CD4-positive, CD25-positive, alpha-beta regulatory T cell (primary cell): ENCODE measurements around the gene ZRANB1. TPM values are rescaled to one million over a fixed set of nuclear protein-coding genes. Genes with fewer than 3 reads are reported as not detected.

Experiments
- ATAC-seq, 2 donors: fragments of 150-1000 bp; cut with Tn5 transposase; one replicate each; pipeline ENCODE4 v1.10.0; 2021; ENCODE audit warnings: low read depth in 2 of 2, moderate number of reproducible peaks in 2 of 2, moderate library complexity in 1 of 2
- DNase-seq, 3 donors: peaks; one replicate each; pipeline versions ENCODE4 v3.0.0 to v3.0.0-alpha.2; 2012 to 2022; ENCODE audit warnings: mixed read lengths in 1 of 3
- H3K27ac ChIP-seq: one replicate; pipeline ENCODE4 v1.7.0; 2013; ENCODE audit warnings: mild to moderate bottlenecking, low read length; ENCODE audit not compliant: insufficient read depth, poor library complexity, severe bottlenecking
- H3K27me3 ChIP-seq: one replicate; pipeline ENCODE4 v1.7.0; 2013; ENCODE audit warnings: low read length; ENCODE audit not compliant: control insufficient read depth, insufficient read depth
- H3K36me3 ChIP-seq: one replicate; pipeline ENCODE4 v1.7.0; 2013; ENCODE audit warnings: mild to moderate bottlenecking, low read length, moderate library complexity; ENCODE audit not compliant: control insufficient read depth, insufficient read depth
- H3K4me1 ChIP-seq: 2 replicates; pipeline ENCODE4 v1.7.0; 2013; ENCODE audit warnings: mild to moderate bottlenecking, low read length; ENCODE audit not compliant: insufficient read depth, control insufficient read depth, poor library complexity, severe bottlenecking
- H3K4me3 ChIP-seq: one replicate; pipeline ENCODE4 v1.7.0; 2013; ENCODE audit warnings: low read depth, mild to moderate bottlenecking, low read length, moderate library complexity
- H3K9me3 ChIP-seq, 2 experiments: 1 replicate in 1 of 2; 2 replicates in 1 of 2; pipeline ENCODE4 v1.7.0; 2013; ENCODE audit warnings: low read length in 2 of 2, mild to moderate bottlenecking in 1 of 2, moderate library complexity in 1 of 2; ENCODE audit not compliant: control insufficient read depth in 2 of 2
- H3K27ac Mint-ChIP-seq, 3 donors: one replicate each; pipeline ENCODE4 v1.8.0; 2020 to 2022; ENCODE audit warnings: mild to moderate bottlenecking in 3 of 3, mixed read lengths in 3 of 3, moderate library complexity in 2 of 3
- H3K27me3 Mint-ChIP-seq: one replicate; pipeline ENCODE4 v1.8.0; 2022; ENCODE audit warnings: mild to moderate bottlenecking, mixed read lengths
- H3K36me3 Mint-ChIP-seq: one replicate; pipeline ENCODE4 v1.8.0; 2020; ENCODE audit warnings: mixed read lengths
- H3K4me1 Mint-ChIP-seq, 4 donors: one replicate each; pipeline ENCODE4 v1.8.0; 2020 to 2022; ENCODE audit warnings: mixed read lengths in 4 of 4, mild to moderate bottlenecking in 1 of 4
- H3K4me3 Mint-ChIP-seq, 4 donors: one replicate each; pipeline ENCODE4 v1.8.0; 2020 to 2022; ENCODE audit warnings: mild to moderate bottlenecking in 4 of 4, mixed read lengths in 4 of 4, moderate library complexity in 3 of 4
- H3K9me3 Mint-ChIP-seq, 7 donors: one replicate each; pipeline ENCODE4 v1.8.0; 2020 to 2022; ENCODE audit warnings: mixed read lengths in 7 of 7, mild to moderate bottlenecking in 3 of 7, moderate library complexity in 2 of 7
- polyA plus RNA-seq, 4 donors: library from polyadenylated mRNA; unstranded; fragments of 300-500 nt; fragmentation: Illumina TruSeq; gene quantifications; one replicate each; pipeline ENCODE4 v1.2.3, GENCODE V29; 2021
- total RNA-seq: library from RNA; stranded (reverse); gene quantifications from one replicate; pipeline ENCODE4 v1.2.3, GENCODE V29; 2022

The ZRANB1 gene
- total and polyA plus RNA-seq, 5 donors from 2014 or later, result 6.6 to 27.8 (median 6.9) TPM

DNA sequence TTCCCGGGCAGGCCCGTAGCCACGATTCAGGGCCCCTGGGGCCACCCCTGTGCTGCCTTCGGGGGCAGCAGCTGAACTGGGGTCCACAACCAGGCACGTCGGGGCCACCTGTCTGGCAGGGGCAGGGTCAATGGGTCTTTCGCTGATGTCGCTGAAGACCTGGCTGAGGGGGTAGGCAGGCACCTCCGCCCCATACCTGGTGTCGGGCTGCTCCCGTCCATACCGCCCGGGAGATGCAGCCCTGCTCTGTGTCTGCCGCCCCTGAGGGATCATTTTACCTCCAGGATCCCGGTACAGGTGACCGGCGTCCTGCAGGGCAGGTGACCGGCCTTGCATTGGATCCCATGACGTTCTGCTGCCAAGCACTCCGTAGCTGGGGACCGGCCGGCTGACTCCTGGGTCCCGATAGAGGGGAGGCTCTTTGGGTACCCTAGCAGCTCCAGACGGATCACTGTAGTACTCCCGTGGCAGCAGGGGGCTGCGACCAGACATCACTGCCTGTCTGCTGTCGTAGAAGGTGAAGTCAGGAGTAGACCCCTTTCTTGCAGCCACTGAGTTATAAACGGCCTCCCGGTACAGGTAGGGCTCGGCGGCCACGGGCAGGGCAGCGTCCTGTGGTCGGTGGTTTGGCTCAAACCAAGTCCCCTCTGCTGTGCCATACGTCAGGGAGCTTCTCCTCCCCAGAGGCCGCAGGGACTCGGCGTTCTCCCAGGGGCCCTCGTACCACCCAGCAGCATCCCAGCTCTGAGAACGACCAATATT, 85.2 kb downstream of the ZRANB1 start:
- no peak overlapping the region for H3K4me3 Mint-ChIP-seq
- H3K4me3 ChIP-seq, result no peak overlapping the region
- ATAC-seq (no peak), DNase-seq (no peak)
- no peak overlapping the region for H3K27ac ChIP-seq
- no peaks in the 10 kb centered on the region for H3K36me3 Mint-ChIP-seq
- no peaks in the 10 kb centered on the region for H3K36me3 ChIP-seq
- H3K27me3 Mint-ChIP-seq, result peaks cover 5% of the 10 kb centered on the region
- no peaks in the 10 kb centered on the region for H3K4me1 Mint-ChIP-seq
- no peaks in the 10 kb centered on the region for H3K9me3 ChIP-seq
- H3K27ac Mint-ChIP-seq, result no peak overlapping the region
- peaks cover 0 to 1% (median 0%) of the 10 kb centered on the region in 7 donors for H3K9me3 Mint-ChIP-seq
- H3K27me3 ChIP-seq, result no peaks in the 10 kb centered on the region
- no peaks in the 10 kb centered on the region for H3K4me1 ChIP-seq

DNA sequence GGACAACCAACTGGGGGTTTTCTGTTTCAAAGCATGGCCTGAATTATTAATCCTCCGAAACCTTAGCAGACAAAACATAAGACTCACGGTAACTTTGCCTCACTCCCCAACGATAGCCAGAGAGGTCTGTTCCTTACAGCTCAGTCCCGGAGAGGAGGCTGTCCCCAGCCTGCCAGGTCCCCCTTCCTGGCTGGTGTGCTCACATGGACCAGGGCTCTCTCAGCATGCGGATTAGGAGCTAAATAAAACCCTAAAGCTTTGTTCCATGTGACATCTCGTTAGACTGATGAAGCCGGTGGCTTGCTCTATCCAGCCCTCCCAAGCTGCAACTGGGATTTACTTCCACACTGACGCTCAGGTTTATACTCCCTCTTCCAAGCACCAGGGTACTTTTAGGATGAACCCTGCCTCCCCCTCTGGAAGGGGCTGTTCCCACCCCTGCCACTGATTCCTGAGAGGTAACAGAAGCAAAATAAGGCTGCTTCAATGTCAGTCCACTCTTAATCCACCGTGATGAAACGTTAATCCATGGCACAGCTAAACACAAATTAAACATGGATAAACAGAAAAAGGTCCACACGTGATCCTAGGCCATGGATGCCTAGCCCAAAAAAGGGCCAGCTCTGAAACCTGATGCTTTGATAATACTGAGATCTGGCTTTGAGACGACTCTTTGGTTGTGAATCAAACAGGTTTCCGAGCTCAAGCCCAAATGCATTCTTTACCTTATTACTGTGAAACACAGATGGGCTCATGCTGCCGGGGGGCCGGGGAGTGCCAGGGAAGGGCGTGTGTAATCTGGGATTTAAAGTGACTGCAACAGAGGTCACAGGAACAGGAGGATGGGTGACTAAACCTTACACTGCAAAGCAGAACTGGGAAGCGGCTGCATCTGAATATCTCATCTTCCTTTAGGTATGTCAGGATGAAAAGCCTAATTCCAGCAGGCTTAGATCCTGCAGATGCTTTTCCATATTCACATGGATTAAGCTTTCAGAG, 86.2 kb downstream of the ZRANB1 start:
- H3K9me3 ChIP-seq, result no peaks in the 10 kb centered on the region
- Mint-ChIP-seq H3K27ac (no peak overlapping the region), H3K4me3 (no peak overlapping the region), H3K27me3 (no peaks in the 10 kb centered on the region), H3K9me3 (peaks cover 0 to 1% (median 0%) of the 10 kb centered on the region in 7 donors), H3K36me3 (no peaks in the 10 kb centered on the region), H3K4me1 (no peaks in the 10 kb centered on the region)
- no peak overlapping the region for H3K4me3 ChIP-seq
- no peaks in the 10 kb centered on the region for H3K36me3 ChIP-seq
- H3K4me1 ChIP-seq, result no peaks in the 10 kb centered on the region
- no peaks in the 10 kb centered on the region for H3K27me3 ChIP-seq
- DNase-seq, result no peak
- no peak for ATAC-seq
- H3K27ac ChIP-seq, result no peak overlapping the region

DNA sequence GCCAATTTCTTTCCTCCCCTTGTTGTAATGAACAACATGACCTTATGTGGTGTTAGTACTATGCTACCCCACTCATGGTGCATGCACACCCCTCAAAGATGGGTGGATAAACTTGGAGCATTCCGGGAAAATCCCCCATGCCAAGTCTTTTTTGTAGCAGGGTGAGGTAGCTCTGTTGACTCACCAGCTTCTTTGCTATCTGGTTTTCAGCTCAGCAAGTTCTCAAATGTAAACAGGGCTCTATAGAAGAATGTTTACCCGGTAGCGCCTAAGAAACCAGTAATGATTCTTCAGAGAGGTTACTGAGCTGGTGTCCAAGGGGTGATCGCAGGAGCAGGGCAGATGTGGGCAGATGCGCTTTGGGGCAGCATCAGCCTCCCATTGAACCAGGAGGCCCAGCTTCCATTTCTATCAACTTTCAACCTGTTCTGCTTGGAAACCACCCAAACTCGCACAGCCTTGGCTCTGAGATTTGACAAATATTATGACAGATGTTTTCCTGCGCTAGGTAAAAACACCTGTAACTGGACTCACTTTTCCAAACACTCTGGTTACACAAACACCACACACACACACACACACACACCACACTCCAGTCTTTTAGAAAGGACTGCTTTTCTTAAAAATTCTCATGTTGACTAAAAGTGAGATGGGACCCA, 87.8 kb downstream of the ZRANB1 start:
- no peaks in the 10 kb centered on the region for H3K4me1 ChIP-seq
- no peak overlapping the region for H3K4me3 ChIP-seq
- no peak for DNase-seq
- Mint-ChIP-seq H3K9me3 (no peaks in the 10 kb centered on the region), H3K4me1 (no peaks in the 10 kb centered on the region), H3K36me3 (no peaks in the 10 kb centered on the region), H3K27ac (no peak overlapping the region), H3K4me3 (no peak overlapping the region), H3K27me3 (no peaks in the 10 kb centered on the region)
- no peaks in the 10 kb centered on the region for H3K27me3 ChIP-seq
- no peaks in the 10 kb centered on the region for H3K9me3 ChIP-seq
- H3K36me3 ChIP-seq, result no peaks in the 10 kb centered on the region
- no peak for ATAC-seq
- H3K27ac ChIP-seq, result no peak overlapping the region

DNA sequence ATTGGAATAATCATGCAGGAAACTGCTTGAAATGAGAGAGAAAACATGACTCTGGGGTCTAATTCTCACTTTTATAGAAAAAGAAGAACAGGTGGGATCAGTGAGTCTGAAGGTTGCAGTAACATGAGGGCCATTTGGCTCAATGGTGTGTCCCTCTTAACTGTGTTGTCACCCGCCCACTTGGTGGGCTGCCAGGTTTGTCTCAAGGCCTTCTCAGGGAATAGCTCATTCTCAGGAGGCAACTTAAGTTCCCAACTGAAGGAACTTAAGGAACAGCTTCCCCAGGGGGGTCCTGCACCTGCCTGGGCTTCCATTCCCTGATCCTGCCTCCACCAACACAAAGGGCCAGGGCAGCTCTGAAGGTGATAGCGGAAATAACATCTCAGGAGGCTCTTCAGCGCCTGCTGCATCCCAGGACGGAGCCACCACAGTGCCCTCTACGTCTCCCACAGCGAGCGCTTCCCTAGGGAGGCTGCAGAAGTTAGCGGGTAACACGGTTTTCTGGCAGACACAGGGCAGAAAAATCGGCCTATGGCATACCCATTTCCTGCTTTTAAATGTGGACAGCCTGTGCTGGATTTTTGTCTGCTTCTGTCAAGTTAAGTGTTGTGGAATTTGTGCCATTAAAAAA, 88.8 kb downstream of the ZRANB1 start:
- H3K36me3 ChIP-seq, result no peaks in the 10 kb centered on the region
- H3K36me3 Mint-ChIP-seq, result no peaks in the 10 kb centered on the region

DNA sequence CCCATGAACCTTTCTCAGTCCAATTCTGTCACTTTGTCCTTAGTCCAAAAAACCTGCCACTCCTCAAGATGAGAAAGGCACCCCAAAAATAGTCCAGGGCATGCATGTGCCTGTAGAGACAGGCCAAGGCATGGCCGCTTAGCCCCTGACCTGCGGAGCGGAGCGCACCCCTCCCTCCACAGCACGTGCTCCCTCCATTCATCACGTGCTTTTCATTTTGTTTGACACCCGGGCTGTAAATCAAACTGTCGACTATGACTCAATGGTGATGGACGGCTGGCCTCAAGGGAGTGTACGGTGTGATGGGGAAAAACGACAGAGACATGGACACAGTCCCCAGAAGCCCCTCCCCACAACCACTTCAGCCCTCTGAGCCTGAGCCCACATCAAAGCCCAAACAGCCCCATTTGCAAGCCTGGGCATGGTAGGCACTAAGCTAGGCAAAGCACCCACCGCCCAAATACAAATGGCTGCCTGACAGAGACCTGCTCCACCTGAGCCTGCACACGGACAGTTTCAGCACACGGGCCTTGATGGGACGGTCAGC, 90.6 kb downstream of the ZRANB1 start:
- no peaks in the 10 kb centered on the region for H3K9me3 Mint-ChIP-seq
- Histone ChIP-seq H3K36me3 (no peaks in the 10 kb centered on the region), H3K9me3 (no peaks in the 10 kb centered on the region)

More for the DNA sequence above, 88.8 kb downstream of the ZRANB1 start:
- Histone ChIP-seq H3K27ac (no peak overlapping the region), H3K4me1 (no peaks in the 10 kb centered on the region), H3K27me3 (no peaks in the 10 kb centered on the region), H3K4me3 (no peak overlapping the region), H3K9me3 (no peaks in the 10 kb centered on the region)
- no peak overlapping the region for H3K27ac Mint-ChIP-seq
- DNase-seq, result no peak
- H3K27me3 Mint-ChIP-seq, result peaks cover 3% of the 10 kb centered on the region
- no peaks in the 10 kb centered on the region for H3K4me1 Mint-ChIP-seq
- no peak for ATAC-seq
- H3K9me3 Mint-ChIP-seq, result no peaks in the 10 kb centered on the region
- no peak overlapping the region for H3K4me3 Mint-ChIP-seq

DNA sequence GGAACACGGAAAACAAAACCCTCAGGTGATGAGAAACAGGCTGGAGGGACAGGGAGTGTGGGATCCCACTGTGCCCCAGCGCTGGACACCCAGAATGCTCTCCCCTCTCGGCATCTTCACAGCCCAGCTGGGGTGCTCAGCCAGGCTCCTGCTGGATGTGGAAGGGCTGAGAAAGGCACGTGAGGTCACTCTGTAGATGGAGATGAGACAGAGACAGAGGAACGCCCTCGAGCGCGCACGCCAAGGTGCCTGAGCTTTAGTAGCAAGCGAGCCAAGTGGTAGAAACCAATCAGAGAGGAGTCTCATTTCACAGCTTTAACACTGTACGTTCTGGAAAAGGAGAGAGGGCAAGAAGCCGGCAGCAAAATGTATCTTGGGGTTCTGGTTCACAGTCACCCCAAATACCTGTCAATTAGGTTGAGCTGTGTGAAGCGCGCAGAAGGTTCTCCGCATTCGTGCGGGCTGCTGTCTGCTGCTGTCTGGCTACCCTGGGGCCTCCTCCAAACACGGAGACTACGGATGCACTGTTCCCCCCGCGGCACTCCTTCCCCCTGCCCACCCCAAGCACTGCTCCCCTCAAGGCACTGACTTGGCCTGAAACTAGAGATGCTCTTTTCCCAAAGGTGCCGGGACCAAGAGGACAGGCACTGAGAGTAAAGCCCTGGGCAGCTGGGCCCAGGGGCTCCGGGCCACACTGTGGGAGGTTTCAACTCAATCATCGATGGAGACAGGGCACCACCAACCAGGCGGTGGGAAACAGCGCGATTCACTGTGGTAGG, 91.4 kb downstream of the ZRANB1 start:
- DNase-seq, result no peak
- Histone ChIP-seq H3K4me1 (no peaks in the 10 kb centered on the region), H3K4me3 (no peak overlapping the region), H3K27me3 (no peaks in the 10 kb centered on the region), H3K36me3 (no peaks in the 10 kb centered on the region), H3K9me3 (no peaks in the 10 kb centered on the region), H3K27ac (no peak overlapping the region)
- Mint-ChIP-seq H3K9me3 (peaks cover 0 to 2% (median 0%) of the 10 kb centered on the region in 7 donors), H3K27me3 (peaks cover 9% of the 10 kb centered on the region), H3K36me3 (no peaks in the 10 kb centered on the region), H3K4me3 (no peak overlapping the region), H3K4me1 (no peaks in the 10 kb centered on the region), H3K27ac (no peak overlapping the region)
- ATAC-seq, result no peak

More for the DNA sequence above, 90.6 kb downstream of the ZRANB1 start:
- no peak overlapping the region for H3K4me3 Mint-ChIP-seq
- Histone ChIP-seq H3K27ac (no peak overlapping the region), H3K4me1 (no peaks in the 10 kb centered on the region), H3K27me3 (no peaks in the 10 kb centered on the region), H3K4me3 (no peak overlapping the region)
- no peaks in the 10 kb centered on the region for H3K36me3 Mint-ChIP-seq
- H3K27me3 Mint-ChIP-seq, result peaks cover 9% of the 10 kb centered on the region
- DNase-seq (no peak), ATAC-seq (no peak)
- H3K4me1 Mint-ChIP-seq, result no peaks in the 10 kb centered on the region
- H3K27ac Mint-ChIP-seq, result no peak overlapping the region
